ENCODE measurements around the gene C20orf173.

C20orf173 gene

GRCh38 chr20:35508493-35509218 lies 20.8 kb downstream of the C20orf173 start:
- DNase-seq (ENCODE audit: low read depth in 2 of 2, low spot score in 1 of 2): no peak

- DNase-seq (ENCODE audit: low read depth in 2 of 2, low spot score in 1 of 2): no peak
Measured at GRCh38 chr20:35506872-35507638, 22.4 kb downstream of the C20orf173 start.

- no peak for DNase-seq (ENCODE audit: low read depth in 2 of 2, low spot score in 1 of 2)
Measured at GRCh38 chr20:35506179-35506578, 23.3 kb downstream of the C20orf173 start.

GRCh38 chr20:35504751-35505150 lies 24.7 kb downstream of the C20orf173 start:
- DNase-seq (ENCODE audit: low read depth in 2 of 2, low spot score in 1 of 2): no peak

- DNase-seq (ENCODE audit: low read depth in 2 of 2, low spot score in 1 of 2): no peak
Measured at GRCh38 chr20:35503841-35504561, 25.5 kb downstream of the C20orf173 start.

GRCh38 chr20:35503281-35503680 lies 26.2 kb downstream of the C20orf173 start:
- no peak for DNase-seq (ENCODE audit: low read depth in 2 of 2, low spot score in 1 of 2)

GRCh38 chr20:35502352-35502751 lies 27.1 kb downstream of the C20orf173 start:
- no peak for DNase-seq (ENCODE audit: low read depth in 2 of 2, low spot score in 1 of 2)

GRCh38 chr20:35499271-35499670 lies 30.2 kb downstream of the C20orf173 start:
- DNase-seq (ENCODE audit: low read depth in 2 of 2, low spot score in 1 of 2): no peak

GRCh38 chr20:35497780-35498189 lies 31.7 kb downstream of the C20orf173 start:
- no peak for DNase-seq (ENCODE audit: low read depth in 2 of 2, low spot score in 1 of 2)

GRCh38 chr20:35497320-35497719 lies 32.1 kb downstream of the C20orf173 start:
- DNase-seq (ENCODE audit: low read depth in 2 of 2, low spot score in 1 of 2): no peak

- no peak for DNase-seq (ENCODE audit: low read depth in 2 of 2, low spot score in 1 of 2)
Measured at GRCh38 chr20:35496481-35496880, 33.0 kb downstream of the C20orf173 start.

- DNase-seq (ENCODE audit: low read depth in 2 of 2, low spot score in 1 of 2): no peak
Measured at GRCh38 chr20:35492352-35492751, 37.1 kb downstream of the C20orf173 start.

- DNase-seq (ENCODE audit: low read depth in 2 of 2, low spot score in 1 of 2): no peak
Measured at GRCh38 chr20:35491823-35492222, 37.6 kb downstream of the C20orf173 start.

GRCh38 chr20:35490736-35491181 lies 38.7 kb downstream of the C20orf173 start:
- DNase-seq (ENCODE audit: low read depth in 2 of 2, low spot score in 1 of 2): peak; percentile 29 to 31

- no peak for DNase-seq (ENCODE audit: low read depth in 2 of 2, low spot score in 1 of 2)
Measured at GRCh38 chr20:35489717-35490116, 39.7 kb downstream of the C20orf173 start.

- no peak for DNase-seq (ENCODE audit: low read depth in 2 of 2, low spot score in 1 of 2)
Measured at GRCh38 chr20:35487479-35487878, 42.0 kb downstream of the C20orf173 start.

- no peak for DNase-seq (ENCODE audit: low read depth in 2 of 2, low spot score in 1 of 2)
Measured at GRCh38 chr20:35479798-35480197, 49.7 kb downstream of the C20orf173 start.

- DNase-seq (ENCODE audit: low read depth in 2 of 2, low spot score in 1 of 2): no peak
Measured at GRCh38 chr20:35478804-35479472, 50.5 kb downstream of the C20orf173 start.
